Thyroid gland (tissue), 4 donors: ENCODE results near the gene ADCK1.
A peak's percentile ranks its signal among the peaks of the same experiment; 100 is the strongest.

Experiments
- CTCF ChIP-seq, 6 experiments: fragments of 200-600 bp in 3 of 6; fragments of 450-650 bp in 3 of 6; sonication (generic) in 3 of 6; IDR thresholded peaks; one replicate each; pipeline ENCODE4 v1.5.1; 2016 to 2019; ENCODE audit warnings: antibody characterized with exemption in 6 of 6, mild to moderate bottlenecking in 2 of 6, inconsistent platforms in 1 of 6, moderate library complexity in 1 of 6
- POLR2A ChIP-seq, 2 donors: fragments of 450-650 bp; IDR thresholded peaks; one replicate each; pipeline ENCODE4 v1.6.1; 2017; ENCODE audit warnings: antibody characterized with exemption in 2 of 2, mild to moderate bottlenecking in 2 of 2, moderate library complexity in 1 of 2

- TF ChIP-seq CTCF (IDR thresholded peaks at IDR 0.05) (no peak), POLR2A (IDR thresholded peaks at IDR 0.05) (peak in 1 of 2 donors; percentile 90)
These were observed 180.8 kb downstream of the ADCK1 start for GRCh38 chr14:77980475-77981321.
